Measurements from ENCODE around the gene SLC36A1.
"Not testable (repeated sequence)": the region's sequence is repeated elsewhere in the genome, so short reads cannot be mapped to it uniquely, and the experiment has no call there.

Gene SLC36A1

GRCh38 chr5:151447174-151448037, at the start of gene SLC36A1:
SLC36A1 (plus strand) TSS chr5:151447603; CDS start chr5:151458793, 11,190 bp downstream.
- DNase-seq: peak; percentile 96

- DNase-seq: no peak
These were observed 41.9 kb upstream of the SLC36A1 start for GRCh38 chr5:151405334-151406160.

- no peak for DNase-seq
These were observed 41.0 kb upstream of the SLC36A1 start for GRCh38 chr5:151406322-151406947.

GRCh38 chr5:151408591-151409230, 38.7 kb upstream of the SLC36A1 start:
- no peak for DNase-seq

- no peak for DNase-seq
These were observed 33.6 kb upstream of the SLC36A1 start for GRCh38 chr5:151413800-151414199.

DNA sequence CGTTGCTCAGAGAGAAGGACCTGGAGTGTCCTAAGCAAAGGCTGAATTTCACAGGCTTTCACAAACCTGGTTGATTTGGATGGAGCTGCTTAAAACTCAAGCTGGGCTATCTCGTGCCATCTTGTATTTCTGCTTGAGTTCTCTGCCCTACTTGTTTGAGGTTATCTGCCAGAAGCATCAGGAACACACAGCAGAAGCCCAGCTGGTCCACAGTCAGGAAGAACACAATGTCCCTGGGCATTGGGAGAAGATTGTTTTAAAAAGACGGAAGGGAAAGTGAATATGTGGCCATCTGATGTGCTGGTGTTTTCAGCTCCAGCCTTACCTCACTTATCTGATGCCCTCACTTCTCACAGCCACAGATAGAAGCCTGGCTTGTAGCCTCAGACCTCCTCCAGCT, 32.9 kb upstream of the SLC36A1 start:
- no peak for DNase-seq

- no peak for DNase-seq
These were observed 29.7 kb upstream of the SLC36A1 start for GRCh38 chr5:151417712-151418111.

DNA sequence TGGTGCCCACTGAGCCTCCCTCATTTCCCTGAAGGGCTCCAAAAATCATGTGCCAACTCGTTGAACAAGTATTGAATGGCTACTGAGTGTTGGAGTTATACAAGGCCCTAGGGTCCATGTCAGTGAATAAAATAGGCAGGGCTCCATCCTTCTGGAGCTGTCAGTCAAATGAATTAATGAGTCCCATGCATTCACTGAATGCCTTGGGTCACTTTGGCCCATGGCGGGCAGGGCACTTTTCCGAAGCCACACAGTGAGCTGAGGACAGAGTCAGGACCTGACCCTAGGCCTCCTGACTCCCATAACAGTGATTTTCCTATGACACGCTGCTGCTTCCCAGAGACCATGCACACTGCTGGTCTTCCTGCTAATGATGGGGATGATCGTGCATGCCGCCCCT, 27.3 kb upstream of the SLC36A1 start:
- no peak for DNase-seq

GRCh38 chr5:151424892-151425523, 22.4 kb upstream of the SLC36A1 start:
- DNase-seq: no peak

DNA sequence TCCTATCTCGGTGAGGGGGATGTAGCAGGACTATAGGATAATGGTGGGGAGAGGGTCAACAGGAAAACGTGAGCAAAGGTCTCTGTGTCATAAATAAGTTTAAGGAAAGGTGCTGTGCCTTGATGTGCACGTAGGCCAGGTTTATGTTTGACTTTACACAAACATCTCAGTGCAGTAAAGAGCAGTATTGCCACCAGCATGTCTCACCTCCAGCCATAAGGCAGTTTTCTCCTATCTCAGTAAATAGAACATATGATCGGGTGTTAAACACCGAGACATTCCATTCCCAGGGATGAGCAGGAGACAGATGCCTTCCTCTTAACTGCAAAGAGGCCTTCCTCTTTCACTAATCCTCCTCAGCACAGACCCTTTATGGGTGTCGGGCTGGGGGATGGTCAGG, 21.1 kb upstream of the SLC36A1 start:
- DNase-seq: not testable (repeated sequence)

- DNase-seq: no peak
These were observed 20.1 kb upstream of the SLC36A1 start for GRCh38 chr5:151427258-151427657.

DNA sequence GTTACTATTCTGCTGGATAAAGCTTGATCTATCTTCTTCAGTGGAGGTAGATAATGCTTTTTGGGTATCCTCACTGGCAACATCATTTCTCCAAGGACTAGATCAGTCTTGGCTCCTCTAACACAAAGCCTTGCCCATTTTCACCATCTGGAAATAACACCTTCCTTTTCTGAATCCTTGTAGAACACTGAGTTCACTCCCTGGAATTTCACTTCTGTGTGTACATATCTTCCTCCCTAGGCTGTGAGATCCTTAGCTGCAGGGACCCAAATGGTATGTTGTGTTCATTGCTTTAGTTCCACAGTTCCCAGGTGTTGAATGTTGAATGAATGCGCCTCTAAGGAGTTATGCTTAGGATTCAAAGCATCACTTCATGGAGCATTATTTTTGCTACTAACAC, 16.7 kb upstream of the SLC36A1 start:
- no peak for DNase-seq

GRCh38 chr5:151431666-151432065, 15.7 kb upstream of the SLC36A1 start:
- DNase-seq: no peak

DNA sequence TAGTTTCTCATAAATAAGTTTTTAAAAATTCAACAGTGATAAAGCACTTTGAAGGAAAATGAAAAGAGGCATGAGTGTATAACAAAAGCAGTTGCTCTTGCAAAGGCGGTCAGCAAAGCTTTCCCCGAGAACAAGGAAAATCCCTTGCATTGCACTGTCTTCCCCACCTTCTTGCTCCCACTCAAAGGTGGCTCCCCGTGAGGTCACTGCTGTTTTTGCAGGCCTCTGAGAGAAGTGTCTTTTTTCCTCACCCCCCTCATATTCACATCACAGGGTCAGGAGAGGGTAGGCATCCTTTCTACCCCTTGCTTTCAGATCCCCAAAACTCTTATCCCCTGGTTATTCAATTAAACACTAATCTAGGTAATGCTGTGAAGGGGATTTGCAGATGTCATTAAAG, 15.2 kb upstream of the SLC36A1 start:
- DNase-seq: no peak

GRCh38 chr5:151434570-151435237, 12.7 kb upstream of the SLC36A1 start:
- DNase-seq: no peak

- DNase-seq: peak; percentile 73
These were observed 909 bp downstream of the SLC36A1 start for GRCh38 chr5:151448038-151448985.

- no peak for DNase-seq
These were observed 1.9 kb downstream of the SLC36A1 start for GRCh38 chr5:151449297-151449696.

- no peak for DNase-seq
These were observed 2.4 kb downstream of the SLC36A1 start for GRCh38 chr5:151449839-151450238.

DNA sequence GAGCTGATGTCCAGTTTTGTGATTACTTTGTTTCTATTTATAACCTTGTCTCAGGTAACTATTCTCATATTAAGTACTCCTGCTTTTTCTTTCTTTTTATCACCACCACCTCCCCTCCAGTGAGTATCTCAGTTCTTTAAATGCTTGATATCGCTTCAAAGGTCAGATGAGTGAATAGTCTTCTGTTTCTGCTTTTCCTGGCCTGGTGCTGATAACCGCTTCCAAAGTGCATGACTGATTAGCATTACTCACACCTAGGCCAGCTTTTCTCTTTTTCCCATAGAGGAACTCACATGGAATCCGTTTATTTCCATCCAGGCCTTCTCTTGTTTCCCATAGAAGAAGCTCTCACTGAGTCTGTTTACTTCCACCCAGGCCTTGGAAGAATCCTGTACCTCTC, 3.2 kb downstream of the SLC36A1 start:
- no peak for DNase-seq

GRCh38 chr5:151451626-151452520, 4.5 kb downstream of the SLC36A1 start:
- DNase-seq: peak; percentile 60

All from islet precursor cell (in vitro differentiated cells).